IPS-18a (cell line): ENCODE data around the gene YAP1.

Experiments
- H3K27ac ChIP-seq: one replicate; pipeline ENCODE4 v1.5.1; 2013; ENCODE audit warnings: low read length
- H3K27me3 ChIP-seq: one replicate; pipeline ENCODE4 v1.6.1; 2013; ENCODE audit warnings: mild to moderate bottlenecking, low read length; ENCODE audit not compliant: control insufficient read depth, insufficient read depth
- H3K36me3 ChIP-seq: one replicate; pipeline ENCODE4 v1.6.1; 2013; ENCODE audit warnings: low read depth, low read length; ENCODE audit not compliant: control insufficient read depth
- H3K4me1 ChIP-seq: one replicate; pipeline ENCODE4 v1.6.1; 2013; ENCODE audit warnings: low read depth, low read length; ENCODE audit not compliant: control insufficient read depth
- H3K4me3 ChIP-seq: one replicate; pipeline ENCODE4 v1.5.1; 2013; ENCODE audit warnings: low read length
- H3K9ac ChIP-seq: one replicate; pipeline ENCODE4 v1.6.1; 2013; ENCODE audit warnings: mild to moderate bottlenecking, low read length, moderate library complexity
- H3K9me3 ChIP-seq: one replicate; pipeline ENCODE4 v1.6.1; 2013; ENCODE audit warnings: low read depth, low read length; ENCODE audit not compliant: control insufficient read depth

Gene YAP1

GRCh38 chr11:102099755-102100154, 10.5 kb upstream of the YAP1 start:
- H3K9ac ChIP-seq = no peak overlapping the region
- no peaks in the 10 kb centered on the region for H3K9me3 ChIP-seq
- no peak overlapping the region for H3K4me3 ChIP-seq
- H3K27me3 ChIP-seq = no peaks in the 10 kb centered on the region
- no peaks in the 10 kb centered on the region for H3K4me1 ChIP-seq
- H3K36me3 ChIP-seq = no peaks in the 10 kb centered on the region
- H3K27ac ChIP-seq = no peak overlapping the region

GRCh38 chr11:102108734-102109440, 1.4 kb upstream of the YAP1 start:
- Histone ChIP-seq H3K27ac (no peak overlapping the region), H3K9ac (peak overlapping the region; percentile 95), H3K9me3 (no peaks in the 10 kb centered on the region), H3K4me1 (peaks cover 24% of the 10 kb centered on the region), H3K27me3 (peaks cover 6% of the 10 kb centered on the region), H3K4me3 (peak overlapping the region; percentile 91), H3K36me3 (no peaks in the 10 kb centered on the region)

GRCh38 chr11:102110761-102111010, 439 bp downstream of the YAP1 start:
- peaks cover 6% of the 10 kb centered on the region for H3K27me3 ChIP-seq
- H3K27ac ChIP-seq = peak overlapping the region; percentile 96
- peaks cover 7% of the 10 kb centered on the region for H3K36me3 ChIP-seq
- peak overlapping the region; percentile 95 for H3K9ac ChIP-seq
- H3K4me1 ChIP-seq = peaks cover 40% of the 10 kb centered on the region
- H3K4me3 ChIP-seq = peak overlapping the region; percentile 91
- no peaks in the 10 kb centered on the region for H3K9me3 ChIP-seq

GRCh38 chr11:102111011-102111786, 952 bp downstream of the YAP1 start:
- no peaks in the 10 kb centered on the region for H3K9me3 ChIP-seq
- H3K9ac ChIP-seq = peak overlapping the region; percentile 95
- peaks cover 6% of the 10 kb centered on the region for H3K27me3 ChIP-seq
- H3K4me1 ChIP-seq = peaks cover 45% of the 10 kb centered on the region
- peak overlapping the region; percentile 91 for H3K4me3 ChIP-seq
- peaks cover 7% of the 10 kb centered on the region for H3K36me3 ChIP-seq
- H3K27ac ChIP-seq = peak overlapping the region; percentile 96

- Histone ChIP-seq H3K9me3 (no peaks in the 10 kb centered on the region), H3K36me3 (peaks cover 7% of the 10 kb centered on the region), H3K4me1 (peaks cover 53% of the 10 kb centered on the region), H3K9ac (peak overlapping the region; percentile 95), H3K4me3 (peak overlapping the region; percentile 91), H3K27ac (peak overlapping the region; percentile 89), H3K27me3 (peaks cover 6% of the 10 kb centered on the region)
Observed at GRCh38 chr11:102111787-102112508, 1.7 kb downstream of the YAP1 start.

- peaks cover 58% of the 10 kb centered on the region for H3K4me1 ChIP-seq
- peak overlapping the region; percentile 95 for H3K9ac ChIP-seq
- H3K9me3 ChIP-seq = no peaks in the 10 kb centered on the region
- peaks cover 7% of the 10 kb centered on the region for H3K36me3 ChIP-seq
- peak overlapping the region; percentile 68 for H3K27ac ChIP-seq
- H3K4me3 ChIP-seq = peak overlapping the region; percentile 91
- H3K27me3 ChIP-seq = peaks cover 6% of the 10 kb centered on the region
Observed at GRCh38 chr11:102112509-102112821, 2.2 kb downstream of the YAP1 start.

- Histone ChIP-seq H3K9ac (no peak overlapping the region), H3K4me3 (no peak overlapping the region), H3K4me1 (peaks cover 64% of the 10 kb centered on the region), H3K27me3 (peaks cover under 1% of the 10 kb centered on the region), H3K27ac (no peak overlapping the region), H3K9me3 (no peaks in the 10 kb centered on the region), H3K36me3 (peaks cover 7% of the 10 kb centered on the region)
Observed at GRCh38 chr11:102114032-102114431, 3.8 kb downstream of the YAP1 start.

GRCh38 chr11:102115557-102115956, 5.3 kb downstream of the YAP1 start:
- Histone ChIP-seq H3K27me3 (no peaks in the 10 kb centered on the region), H3K9ac (peak overlapping the region; percentile 24), H3K9me3 (no peaks in the 10 kb centered on the region), H3K4me3 (peak overlapping the region; percentile 44), H3K36me3 (peaks cover 7% of the 10 kb centered on the region), H3K4me1 (peaks cover 73% of the 10 kb centered on the region), H3K27ac (no peak overlapping the region)

GRCh38 chr11:102116453-102117205, 6.4 kb downstream of the YAP1 start:
- Histone ChIP-seq H3K27ac (no peak overlapping the region), H3K4me1 (peaks cover 78% of the 10 kb centered on the region), H3K9me3 (no peaks in the 10 kb centered on the region), H3K9ac (no peak overlapping the region), H3K4me3 (no peak overlapping the region), H3K36me3 (peaks cover 7% of the 10 kb centered on the region), H3K27me3 (no peaks in the 10 kb centered on the region)

- H3K4me3 ChIP-seq = no peak overlapping the region
- no peaks in the 10 kb centered on the region for H3K27me3 ChIP-seq
- H3K9ac ChIP-seq = no peak overlapping the region
- H3K9me3 ChIP-seq = no peaks in the 10 kb centered on the region
- peaks cover 76% of the 10 kb centered on the region for H3K4me1 ChIP-seq
- peaks cover 7% of the 10 kb centered on the region for H3K36me3 ChIP-seq
- H3K27ac ChIP-seq = no peak overlapping the region
Observed at GRCh38 chr11:102117472-102118113, 7.3 kb downstream of the YAP1 start.

GRCh38 chr11:102118937-102119336, 8.7 kb downstream of the YAP1 start:
- Histone ChIP-seq H3K9ac (no peak overlapping the region), H3K27me3 (no peaks in the 10 kb centered on the region), H3K27ac (no peak overlapping the region), H3K36me3 (peaks cover 7% of the 10 kb centered on the region), H3K4me1 (peaks cover 68% of the 10 kb centered on the region), H3K4me3 (peak overlapping the region; percentile 2), H3K9me3 (no peaks in the 10 kb centered on the region)
